Naive B cell (primary cell): Measurements from ENCODE around the gene TEX19. TPM values are rescaled to one million over a fixed set of nuclear protein-coding genes. Genes with fewer than 3 reads are reported as not detected.
"Not testable (repeated sequence)": the region's sequence is repeated elsewhere in the genome, so short reads cannot be mapped to it uniquely, and the experiment has no call there.

Source experiments
- ATAC-seq, 2 donors: fragments of 150-1000 bp; cut with Tn5 transposase; 2 replicates each; pipeline ENCODE4 v1.10.0; 2021; ENCODE audit warnings: low read depth in 2 of 2, mild to moderate bottlenecking in 2 of 2, moderate library complexity in 2 of 2
- DNase-seq: peaks from one replicate; pipeline ENCODE4 v3.0.0; 2022
- H3K27ac Mint-ChIP-seq, 6 donors: one replicate each; pipeline ENCODE4 v1.8.0; 2020 to 2022; ENCODE audit warnings: mild to moderate bottlenecking in 6 of 6, mixed read lengths in 6 of 6, moderate library complexity in 5 of 6, inconsistent platforms in 2 of 6
- H3K27me3 Mint-ChIP-seq, 3 donors: one replicate each; pipeline ENCODE4 v1.8.0; 2021 to 2022; ENCODE audit warnings: mixed read lengths in 3 of 3, mild to moderate bottlenecking in 1 of 3
- H3K36me3 Mint-ChIP-seq, 2 donors: one replicate each; pipeline ENCODE4 v1.8.0; 2020 to 2022; ENCODE audit warnings: mixed read lengths in 2 of 2, inconsistent platforms in 1 of 2, mild to moderate bottlenecking in 1 of 2
- H3K4me1 Mint-ChIP-seq, 3 donors: one replicate each; pipeline ENCODE4 v1.8.0; 2020 to 2022; ENCODE audit warnings: mixed read lengths in 3 of 3, inconsistent platforms in 1 of 3, mild to moderate bottlenecking in 1 of 3, moderate library complexity in 1 of 3
- H3K4me3 Mint-ChIP-seq, 8 donors: one replicate each; pipeline ENCODE4 v1.8.0; 2020 to 2022; ENCODE audit warnings: mild to moderate bottlenecking in 8 of 8, mixed read lengths in 8 of 8, moderate library complexity in 8 of 8, inconsistent platforms in 2 of 8
- H3K9me3 Mint-ChIP-seq, 7 donors: one replicate each; pipeline ENCODE4 v1.8.0; 2020 to 2022; ENCODE audit warnings: mixed read lengths in 7 of 7, mild to moderate bottlenecking in 5 of 7, inconsistent platforms in 2 of 7, moderate library complexity in 1 of 7
- polyA plus RNA-seq, 6 donors: library from polyadenylated mRNA; unstranded; fragments of 300-500 nt; fragmentation: Illumina TruSeq; gene quantifications; one replicate each; pipeline ENCODE4 v1.2.3, GENCODE V29; 2021; ENCODE audit warnings: low read depth in 6 of 6

TEX19 gene
- polyA plus RNA-seq, 6 donors from 2014 or later = not detected

DNA sequence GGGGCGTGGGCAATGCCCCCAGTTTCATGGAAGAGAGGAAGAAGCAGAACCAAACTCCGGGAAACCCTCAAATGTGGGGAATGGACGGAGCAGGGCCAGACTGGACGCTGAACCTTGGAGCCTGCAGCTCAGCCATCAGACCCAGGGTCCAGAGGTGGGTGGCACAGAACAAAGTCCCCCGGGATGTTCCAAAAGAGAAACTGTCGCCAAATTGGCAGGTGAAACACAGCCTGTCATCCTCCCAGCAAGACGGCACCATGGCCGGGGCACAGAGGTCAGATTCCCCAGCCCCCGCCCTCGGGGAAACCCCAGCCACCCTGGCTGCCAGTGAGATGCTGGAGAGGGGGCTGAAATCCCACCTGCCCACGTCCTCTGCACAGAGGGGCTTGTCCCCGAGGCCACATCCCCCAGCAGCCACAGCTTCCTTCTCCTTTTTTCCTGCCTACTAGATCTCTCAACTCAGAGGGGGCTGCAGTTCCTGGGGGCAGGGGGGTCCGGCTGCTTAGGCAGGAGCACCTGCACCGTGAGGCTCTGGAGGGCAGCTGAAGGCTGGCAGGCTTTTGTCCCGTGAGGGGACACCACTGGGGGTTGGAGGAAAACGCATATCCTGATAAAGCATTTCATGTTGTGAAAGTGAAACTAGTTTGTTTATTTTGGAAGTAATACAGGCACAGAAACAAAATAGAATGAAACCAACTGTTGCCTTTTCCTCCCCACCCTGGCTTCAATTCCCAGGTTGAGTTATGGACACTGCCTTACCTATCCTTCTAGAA is 24.2 kb upstream of the TEX19 start:
- DNase-seq (peak; percentile 22), ATAC-seq (peak; percentile 15 to 37)
- Mint-ChIP-seq H3K4me3 (peak overlapping the region; percentile 36 to 94 (median 92)), H3K27ac (peak overlapping the region in 2 of 6 donors; percentile 47 to 60), H3K9me3 (peaks cover 0 to 2% (median 0%) of the 10 kb centered on the region in 7 donors), H3K27me3 (peaks cover 10 to 23% (median 22%) of the 10 kb centered on the region in 3 donors), H3K36me3 (no peaks in the 10 kb centered on the region), H3K4me1 (peaks cover 22 to 32% (median 28%) of the 10 kb centered on the region in 3 donors)

DNA sequence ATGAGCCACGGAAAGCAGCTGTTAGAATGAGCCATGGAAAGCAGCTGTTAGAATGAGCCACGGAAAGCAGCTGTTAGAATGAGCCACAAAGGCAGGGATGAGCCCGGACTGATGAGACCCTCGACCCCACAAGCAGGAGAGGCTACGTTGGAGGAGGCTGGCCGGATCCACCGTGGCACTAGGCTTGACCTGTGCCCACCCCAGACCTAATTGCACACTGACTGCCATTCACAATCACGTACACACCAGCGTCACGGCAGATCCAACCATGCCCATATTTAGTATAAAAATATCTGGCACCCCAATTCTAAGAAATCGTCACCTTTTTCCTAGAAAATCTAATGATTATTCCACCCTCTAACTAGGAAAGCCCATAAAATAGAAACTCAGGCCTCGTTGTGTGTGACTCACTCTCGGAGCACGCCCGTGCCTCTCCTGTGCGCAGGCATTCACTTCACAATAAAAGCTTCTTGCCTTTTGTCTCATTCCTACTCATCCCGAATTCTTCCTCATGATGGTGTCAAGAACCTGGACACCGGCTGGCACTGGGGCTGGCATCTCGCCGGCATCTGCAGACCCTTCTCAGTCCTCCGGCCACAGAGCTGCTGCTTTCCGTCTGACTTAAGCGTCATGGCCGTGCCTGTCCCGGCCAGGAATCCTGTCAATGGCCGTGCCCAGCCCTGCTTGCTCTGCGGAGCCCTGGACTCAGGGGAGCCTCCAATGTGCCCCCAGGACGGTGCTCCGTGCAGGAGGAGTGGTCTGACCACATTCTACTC is 20.0 kb upstream of the TEX19 start:
- peak overlapping the region in 1 of 8 donors; percentile 37 for H3K4me3 Mint-ChIP-seq
- no peaks in the 10 kb centered on the region for H3K36me3 Mint-ChIP-seq
- H3K27me3 Mint-ChIP-seq = peaks cover 0 to 5% (median 0%) of the 10 kb centered on the region in 3 donors
- DNase-seq (no peak), ATAC-seq (no peak)
- H3K27ac Mint-ChIP-seq = peak overlapping the region in 1 of 6 donors; percentile 85
- H3K9me3 Mint-ChIP-seq = no peaks in the 10 kb centered on the region
- H3K4me1 Mint-ChIP-seq = peaks cover 13 to 22% (median 18%) of the 10 kb centered on the region in 3 donors

DNA sequence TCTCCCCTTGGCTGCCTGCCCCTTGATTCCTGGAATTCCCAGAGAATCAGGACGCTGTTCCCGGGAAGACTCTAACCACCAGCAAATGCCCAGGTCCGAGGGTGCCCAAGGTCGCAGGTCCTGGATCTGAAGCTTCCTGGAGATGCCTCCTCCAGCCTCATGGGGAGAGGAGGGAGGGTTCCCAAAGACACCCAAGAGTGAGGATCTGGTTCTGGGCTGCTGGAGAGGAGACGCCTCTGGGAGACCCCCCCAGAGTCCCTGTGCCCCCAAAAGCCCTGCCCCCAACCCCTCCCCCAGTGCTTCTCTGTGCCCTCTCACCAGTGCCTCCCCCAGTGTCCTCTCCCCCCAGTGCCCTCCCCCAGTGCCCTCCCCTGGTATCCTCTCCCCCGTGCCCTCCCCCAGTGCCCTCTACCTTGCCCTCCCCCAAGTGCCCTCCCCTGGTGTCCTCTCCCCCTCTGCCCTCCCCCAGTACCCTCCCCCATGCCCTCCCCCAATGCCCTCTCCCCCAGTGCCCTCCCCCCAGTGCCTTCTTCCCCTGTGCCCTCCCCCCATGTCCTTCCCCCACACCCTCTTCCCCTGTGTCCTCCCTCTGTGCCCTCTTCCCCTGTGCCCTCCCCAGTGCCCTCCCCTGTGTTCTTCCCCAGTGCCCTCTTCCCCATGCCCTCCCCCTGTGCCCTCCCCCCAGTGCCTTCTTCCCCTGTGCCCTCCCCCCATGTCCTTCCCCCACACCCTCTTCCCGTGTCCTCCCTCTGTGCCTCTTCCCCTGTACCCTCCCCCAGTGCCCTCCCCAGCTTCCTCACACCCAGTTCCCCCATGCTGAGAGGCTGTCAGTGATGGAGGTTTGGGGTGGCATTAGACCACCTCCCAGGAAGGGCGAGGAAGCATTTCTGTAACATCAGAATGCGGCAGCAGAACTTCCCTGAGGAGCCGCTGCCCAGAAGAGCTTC is 19.1 kb upstream of the TEX19 start:
- Mint-ChIP-seq H3K4me3 (no peak overlapping the region), H3K27me3 (peaks cover 0 to 5% (median 5%) of the 10 kb centered on the region in 3 donors), H3K4me1 (peaks cover 8 to 15% (median 12%) of the 10 kb centered on the region in 3 donors), H3K9me3 (no peaks in the 10 kb centered on the region), H3K27ac (no peak overlapping the region), H3K36me3 (no peaks in the 10 kb centered on the region)
- ATAC-seq (no peak), DNase-seq (no peak)

DNA sequence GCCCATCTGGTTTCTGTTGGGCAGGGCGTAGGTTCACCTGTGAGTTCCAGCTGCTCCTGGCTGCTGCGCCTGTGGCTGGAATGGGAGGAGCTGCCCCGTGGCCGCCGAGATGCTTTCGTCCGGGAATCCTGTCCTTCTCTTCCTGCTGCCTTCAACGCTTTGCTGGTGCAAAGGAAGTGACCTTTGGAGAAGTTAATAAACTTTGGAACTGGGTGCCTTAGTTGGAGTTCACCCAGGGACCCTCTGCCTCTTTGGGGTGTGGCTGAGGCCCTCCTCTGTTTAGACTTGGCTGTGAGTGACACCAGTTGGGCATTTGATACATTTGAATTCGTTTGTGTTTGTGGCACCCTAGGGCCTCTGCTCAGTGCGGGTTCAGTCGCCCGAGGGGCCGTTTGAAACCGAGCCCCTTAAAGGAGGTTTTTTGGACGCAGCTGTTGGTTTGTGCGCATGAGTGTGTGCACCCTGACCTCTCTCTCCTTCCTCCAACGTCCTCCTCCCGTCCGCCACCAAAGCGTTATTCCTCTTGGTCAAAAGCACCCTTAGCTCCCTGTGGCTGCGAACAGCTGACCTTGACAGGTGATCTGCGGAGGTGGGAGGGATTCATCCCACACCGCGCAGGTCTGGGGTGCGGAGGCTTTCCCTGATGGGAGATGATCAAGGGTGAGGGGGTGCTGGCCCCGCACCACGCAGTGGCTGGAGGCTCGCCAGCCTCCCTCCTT is 16.5 kb upstream of the TEX19 start:
- no peak overlapping the region for H3K27ac Mint-ChIP-seq
- H3K27me3 Mint-ChIP-seq = peaks cover 8 to 13% (median 12%) of the 10 kb centered on the region in 3 donors
- peaks cover 0 to 6% (median 2%) of the 10 kb centered on the region in 3 donors for H3K4me1 Mint-ChIP-seq
- ATAC-seq (no peak), DNase-seq (no peak)
- no peak overlapping the region for H3K4me3 Mint-ChIP-seq
- no peaks in the 10 kb centered on the region for H3K9me3 Mint-ChIP-seq
- H3K36me3 Mint-ChIP-seq = no peaks in the 10 kb centered on the region

DNA sequence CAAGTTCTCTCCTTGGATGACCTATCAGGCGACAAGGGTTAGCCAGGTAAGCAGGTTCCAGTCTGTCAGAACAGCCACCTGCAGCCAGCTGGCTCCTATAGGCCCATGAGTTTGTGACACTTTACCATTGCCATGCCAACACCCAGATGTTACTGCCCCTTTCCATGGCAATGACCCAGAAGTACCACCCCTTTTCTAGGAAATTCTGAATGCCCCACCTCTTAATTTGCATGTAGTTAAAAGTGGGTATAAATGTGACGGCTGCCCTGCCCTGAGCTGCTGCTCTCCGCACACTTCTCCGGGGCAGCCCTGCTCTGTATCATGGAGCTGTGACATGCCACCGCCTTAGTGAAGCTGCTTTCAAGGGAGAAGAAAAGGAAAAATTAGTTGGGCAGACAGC is 15.5 kb upstream of the TEX19 start:
- H3K36me3 Mint-ChIP-seq = no peaks in the 10 kb centered on the region
- ATAC-seq (no peak), DNase-seq (no peak)
- no peaks in the 10 kb centered on the region for H3K9me3 Mint-ChIP-seq
- peaks cover 12 to 15% (median 14%) of the 10 kb centered on the region in 3 donors for H3K27me3 Mint-ChIP-seq
- H3K4me3 Mint-ChIP-seq = no peak overlapping the region
- no peak overlapping the region for H3K27ac Mint-ChIP-seq
- peaks cover 0 to 6% (median 2%) of the 10 kb centered on the region in 3 donors for H3K4me1 Mint-ChIP-seq

DNA sequence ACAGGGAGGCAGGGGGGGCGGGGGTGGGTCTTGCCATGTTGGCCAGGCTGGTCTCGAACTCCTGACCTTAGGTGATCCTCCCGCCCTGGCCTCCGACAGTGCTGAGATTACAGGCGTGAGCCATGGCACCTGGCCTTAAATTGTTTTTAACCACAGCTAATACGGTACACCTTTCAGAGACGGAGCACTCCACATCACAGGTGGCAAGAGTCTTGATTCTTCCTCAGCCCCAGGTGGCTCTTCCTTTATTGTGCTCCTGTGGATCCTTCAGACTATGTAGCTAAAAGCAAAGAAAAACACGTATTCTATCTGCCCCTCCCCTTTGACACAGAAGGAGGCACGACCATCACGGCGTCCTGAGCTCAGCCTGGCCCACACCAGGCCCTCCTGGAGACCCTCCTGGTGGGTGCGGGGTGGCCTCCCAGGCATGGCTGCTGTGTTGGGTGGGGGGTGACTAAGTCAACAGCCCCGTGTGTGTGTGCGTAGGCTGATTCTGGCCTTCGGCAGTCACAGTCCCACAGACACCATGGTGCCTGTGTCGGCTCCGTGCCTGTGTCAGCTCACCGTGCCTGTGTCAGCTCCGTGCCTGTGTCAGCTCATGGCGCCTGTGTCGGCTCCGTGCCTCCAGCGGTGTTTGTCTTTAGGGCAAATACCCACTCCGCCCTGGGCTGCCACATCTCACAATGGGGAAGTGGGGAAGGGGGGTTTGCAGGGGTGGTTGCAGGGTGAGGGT is 14.7 kb upstream of the TEX19 start:
- Mint-ChIP-seq H3K36me3 (no peaks in the 10 kb centered on the region), H3K4me1 (peaks cover 0 to 6% (median 2%) of the 10 kb centered on the region in 3 donors), H3K27me3 (peaks cover 12 to 23% (median 20%) of the 10 kb centered on the region in 3 donors), H3K4me3 (no peak overlapping the region), H3K27ac (peak overlapping the region in 1 of 6 donors; percentile 21), H3K9me3 (no peaks in the 10 kb centered on the region)
- DNase-seq (no peak), ATAC-seq (no peak)

DNA sequence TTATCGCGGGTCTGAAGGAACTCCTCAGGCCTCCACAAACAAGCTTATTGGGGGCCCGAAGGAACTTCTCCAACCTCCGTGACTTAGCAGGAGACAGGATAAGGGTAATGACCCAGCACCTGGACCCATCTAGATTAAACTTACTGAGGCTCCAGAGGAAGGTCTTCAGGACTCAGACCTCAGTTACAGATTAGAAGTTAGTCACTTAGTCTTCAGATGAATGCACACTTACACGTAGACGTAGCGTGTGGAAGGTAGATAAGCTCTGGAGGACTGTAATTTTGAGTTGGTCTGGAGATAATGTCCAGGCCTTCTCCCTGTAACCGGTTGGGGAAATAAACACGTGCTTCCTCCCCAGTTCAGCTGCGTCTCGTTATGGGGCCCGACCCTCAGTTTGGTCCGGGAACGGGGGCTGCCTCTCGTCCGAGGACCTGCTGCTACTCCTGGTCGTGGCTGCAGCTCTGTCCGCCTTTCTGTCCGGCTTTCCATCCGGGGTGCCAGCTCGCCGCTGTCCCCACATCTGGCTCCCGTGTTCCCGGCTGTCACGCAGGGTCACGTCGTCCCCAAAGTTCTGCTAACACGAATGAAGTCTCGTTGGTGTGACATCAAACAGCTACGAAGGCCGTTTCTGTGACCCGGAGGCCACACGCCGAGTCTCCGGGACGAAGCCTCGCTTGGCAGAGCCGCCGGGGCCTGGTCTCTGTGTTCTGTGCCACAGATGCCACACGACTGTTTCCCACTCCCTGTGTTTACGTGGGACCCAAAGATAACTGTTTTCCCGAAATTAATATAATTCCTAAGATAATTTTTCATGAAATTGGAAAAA is 13.7 kb upstream of the TEX19 start:
- DNase-seq = no peak
- Mint-ChIP-seq H3K9me3 (no peaks in the 10 kb centered on the region), H3K36me3 (no peaks in the 10 kb centered on the region), H3K4me1 (peaks cover 0 to 6% (median 2%) of the 10 kb centered on the region in 3 donors), H3K27me3 (peaks cover 12 to 27% (median 24%) of the 10 kb centered on the region in 3 donors), H3K4me3 (no peak overlapping the region), H3K27ac (no peak overlapping the region)
- no peak for ATAC-seq

DNA sequence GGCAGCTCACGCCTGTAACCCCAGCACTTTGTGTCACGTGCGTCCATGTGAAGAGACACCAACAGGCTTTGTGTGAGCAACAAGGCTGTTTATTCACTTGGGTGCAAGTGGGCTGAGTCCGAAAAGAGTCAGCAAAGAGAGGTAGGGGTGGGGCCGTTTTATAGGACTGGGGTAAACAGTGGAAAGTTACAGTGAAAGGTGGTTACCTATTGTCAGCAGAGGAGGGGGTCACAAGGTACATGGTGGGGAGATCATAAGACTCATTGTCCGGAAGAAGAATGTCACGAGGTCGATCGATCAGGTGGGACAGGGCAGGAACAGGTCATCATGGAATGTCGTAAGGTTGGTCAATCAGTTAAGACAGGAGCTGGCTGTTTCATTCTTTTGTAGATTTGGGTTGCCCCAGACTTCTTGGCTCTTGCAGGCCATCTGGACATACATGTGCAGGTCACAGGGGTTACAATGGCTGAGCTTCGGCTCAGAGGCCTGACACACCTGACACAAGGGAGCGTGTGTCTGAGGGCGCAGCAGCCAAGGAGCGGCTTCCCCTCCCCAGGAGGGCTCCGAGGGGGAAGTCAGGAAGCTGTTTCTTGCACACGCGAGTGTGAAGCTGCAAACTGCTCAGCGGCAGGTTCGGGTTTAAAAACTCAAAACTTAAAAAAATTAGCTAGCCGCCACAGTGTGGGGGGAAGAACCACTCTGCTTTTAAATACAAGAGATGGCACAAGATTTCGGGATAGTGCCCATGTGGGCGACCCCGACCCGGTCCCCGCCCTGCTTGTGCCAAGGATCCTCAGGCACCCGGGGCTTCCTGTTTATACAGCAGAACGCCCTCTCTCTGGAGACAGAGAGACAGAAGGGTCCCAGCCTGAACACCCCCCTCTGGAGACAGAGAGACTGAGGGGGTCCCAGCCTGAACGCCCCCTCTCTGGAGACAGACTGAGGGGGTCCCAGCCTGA is 12.4 kb upstream of the TEX19 start:
- Mint-ChIP-seq H3K4me1 (peaks cover 0 to 6% (median 1%) of the 10 kb centered on the region in 3 donors), H3K36me3 (no peaks in the 10 kb centered on the region), H3K27me3 (peaks cover 13 to 34% (median 24%) of the 10 kb centered on the region in 3 donors), H3K4me3 (no peak overlapping the region), H3K9me3 (no peaks in the 10 kb centered on the region), H3K27ac (peak overlapping the region in 1 of 6 donors; percentile 28)
- ATAC-seq = no peak
- no peak for DNase-seq

DNA sequence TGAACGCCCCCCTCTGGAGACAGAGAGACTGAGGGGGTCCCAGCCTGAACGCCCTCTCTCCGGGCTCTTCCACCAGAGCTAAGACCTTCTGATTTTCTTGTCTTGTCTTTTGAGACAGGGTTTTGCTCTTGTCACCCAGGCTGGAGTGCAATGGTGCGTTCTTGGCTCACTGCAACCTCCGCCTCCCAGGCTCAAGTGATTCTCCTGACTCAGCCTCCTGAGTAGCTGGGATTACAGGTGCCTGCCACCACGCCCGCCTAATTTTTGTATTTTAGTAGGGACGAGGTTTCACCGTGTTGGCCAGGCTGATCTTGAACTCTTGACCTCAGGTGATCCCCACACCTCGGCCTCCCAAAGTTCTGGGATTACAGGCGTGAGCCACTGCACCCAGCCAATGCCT is 11.1 kb upstream of the TEX19 start:
- H3K36me3 Mint-ChIP-seq, H3K4me1 Mint-ChIP-seq, H3K9me3 Mint-ChIP-seq, DNase-seq, H3K27ac Mint-ChIP-seq, ATAC-seq, H3K4me3 Mint-ChIP-seq: not testable (repeated sequence)
- H3K27me3 Mint-ChIP-seq = peaks cover 16 to 40% (median 24%) of the 10 kb centered on the region in 3 donors

DNA sequence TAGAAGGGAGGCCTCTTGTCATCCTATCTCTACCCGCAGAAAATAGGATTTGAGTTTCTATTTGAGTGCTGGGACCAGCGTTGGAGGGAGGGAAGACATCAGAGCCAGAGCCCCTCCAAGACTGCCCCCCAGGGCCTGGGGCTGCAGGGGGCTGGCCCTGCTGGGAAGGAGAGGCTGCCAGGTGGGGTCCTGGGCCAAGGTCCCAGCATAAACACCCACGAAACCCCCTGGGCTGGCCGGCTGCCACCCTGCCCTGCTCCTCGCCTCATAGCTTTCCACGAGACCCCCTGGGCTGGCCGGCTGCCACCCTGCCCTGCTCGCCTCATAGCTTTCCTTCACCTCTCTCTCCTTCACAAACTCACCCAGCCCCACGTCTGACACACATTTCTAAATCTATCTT is 10.6 kb upstream of the TEX19 start:
- peaks cover 16 to 40% (median 24%) of the 10 kb centered on the region in 3 donors for H3K27me3 Mint-ChIP-seq
- no peaks in the 10 kb centered on the region for H3K36me3 Mint-ChIP-seq
- H3K9me3 Mint-ChIP-seq = no peaks in the 10 kb centered on the region
- DNase-seq (no peak), ATAC-seq (no peak)
- H3K4me3 Mint-ChIP-seq = no peak overlapping the region
- peaks cover 0 to 6% (median 6%) of the 10 kb centered on the region in 3 donors for H3K4me1 Mint-ChIP-seq
- no peak overlapping the region for H3K27ac Mint-ChIP-seq
